ENCODE measurements around the gene SENP6. TPM values are rescaled to one million over a fixed set of nuclear protein-coding genes. Genes with fewer than 3 reads are reported as not detected.

The SENP6 gene
- 54.3 and 104 TPM in 2 replicates for total RNA-seq
- polyA plus RNA-seq: 56.4 and 77.1 TPM in 2 replicates

GRCh38 chr6:75601304-75602245 lies at the start of gene SENP6:
Gene SENP6 (plus strand): TSS chr6:75601880. CDS start chr6:75602525, 645 bp downstream.
- Histone ChIP-seq H3K9me3 (ENCODE audit: low read depth) (no peaks in the 10 kb centered on the region), H3K27me3 (no peaks in the 10 kb centered on the region), H3K36me3 (peaks cover 3% of the 10 kb centered on the region), H3K4me1 (ENCODE audit: low read depth) (peaks cover 6% of the 10 kb centered on the region), H3K4me3 (peak within 1 kb of the TSS; percentile 98), H3K27ac (peak within 1 kb of the TSS; percentile 100)
- TF ChIP-seq CTCF (IDR thresholded peaks at IDR 0.05; ENCODE audit: low read depth, low read length): no peak
- peak; percentile 87 to 91 for DNase-seq (ENCODE audit: low read depth in 1 of 2, low spot score in 1 of 2)

- H3K27ac ChIP-seq: no peak overlapping the region
- no peaks in the 10 kb centered on the region for H3K27me3 ChIP-seq
- H3K4me1 ChIP-seq (ENCODE audit: low read depth): peaks cover 12% of the 10 kb centered on the region
- no peak overlapping the region for H3K4me3 ChIP-seq
- H3K36me3 ChIP-seq: no peaks in the 10 kb centered on the region
- DNase-seq (ENCODE audit: low read depth in 1 of 2, low spot score in 1 of 2): peak in 1 of 2 donors; percentile 32
- TF ChIP-seq CTCF (IDR thresholded peaks at IDR 0.05; ENCODE audit: low read depth, low read length): no peak
- H3K9me3 ChIP-seq (ENCODE audit: low read depth): no peaks in the 10 kb centered on the region
Measured at GRCh38 chr6:75556240-75556639, 45.4 kb upstream of the SENP6 start.

DNA sequence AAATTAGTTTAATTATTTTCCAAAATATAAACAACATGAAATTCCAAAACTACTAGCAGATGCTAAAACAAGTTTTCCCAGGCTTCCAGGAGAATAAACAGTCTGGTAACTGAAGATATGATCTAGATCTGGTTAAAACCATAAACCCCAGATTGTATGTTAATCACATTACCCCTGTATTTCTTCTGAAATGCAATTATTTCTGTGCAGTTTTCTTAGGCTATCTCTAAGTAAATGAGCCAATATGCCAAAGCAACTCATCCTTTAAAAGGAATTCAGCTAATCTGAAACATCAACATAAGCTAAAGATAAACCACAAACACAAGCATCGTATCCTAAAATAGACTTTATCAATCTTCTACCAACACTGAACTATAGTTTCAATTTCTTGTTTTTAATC lies 44.6 kb upstream of the SENP6 start:
- H3K27ac ChIP-seq: no peak overlapping the region

GRCh38 chr6:75563032-75563431 lies 38.6 kb upstream of the SENP6 start:
- DNase-seq (ENCODE audit: low read depth in 1 of 2, low spot score in 1 of 2): peak; percentile 32 to 55
- Histone ChIP-seq H3K4me1 (ENCODE audit: low read depth) (no peaks in the 10 kb centered on the region), H3K36me3 (no peaks in the 10 kb centered on the region), H3K9me3 (ENCODE audit: low read depth) (no peaks in the 10 kb centered on the region), H3K27me3 (no peaks in the 10 kb centered on the region), H3K4me3 (no peak overlapping the region), H3K27ac (no peak overlapping the region)
- peak; percentile 59 for TF ChIP-seq CTCF (IDR thresholded peaks at IDR 0.05; ENCODE audit: low read depth, low read length)

More for the DNA sequence above, 44.6 kb upstream of the SENP6 start:
- no peak for DNase-seq (ENCODE audit: low read depth in 1 of 2, low spot score in 1 of 2)
- no peak overlapping the region for H3K4me3 ChIP-seq
- H3K27me3 ChIP-seq: no peaks in the 10 kb centered on the region
- H3K36me3 ChIP-seq: no peaks in the 10 kb centered on the region
- peaks cover 12% of the 10 kb centered on the region for H3K4me1 ChIP-seq (ENCODE audit: low read depth)
- no peak for TF ChIP-seq CTCF (IDR thresholded peaks at IDR 0.05; ENCODE audit: low read depth, low read length)
- no peaks in the 10 kb centered on the region for H3K9me3 ChIP-seq (ENCODE audit: low read depth)

DNA sequence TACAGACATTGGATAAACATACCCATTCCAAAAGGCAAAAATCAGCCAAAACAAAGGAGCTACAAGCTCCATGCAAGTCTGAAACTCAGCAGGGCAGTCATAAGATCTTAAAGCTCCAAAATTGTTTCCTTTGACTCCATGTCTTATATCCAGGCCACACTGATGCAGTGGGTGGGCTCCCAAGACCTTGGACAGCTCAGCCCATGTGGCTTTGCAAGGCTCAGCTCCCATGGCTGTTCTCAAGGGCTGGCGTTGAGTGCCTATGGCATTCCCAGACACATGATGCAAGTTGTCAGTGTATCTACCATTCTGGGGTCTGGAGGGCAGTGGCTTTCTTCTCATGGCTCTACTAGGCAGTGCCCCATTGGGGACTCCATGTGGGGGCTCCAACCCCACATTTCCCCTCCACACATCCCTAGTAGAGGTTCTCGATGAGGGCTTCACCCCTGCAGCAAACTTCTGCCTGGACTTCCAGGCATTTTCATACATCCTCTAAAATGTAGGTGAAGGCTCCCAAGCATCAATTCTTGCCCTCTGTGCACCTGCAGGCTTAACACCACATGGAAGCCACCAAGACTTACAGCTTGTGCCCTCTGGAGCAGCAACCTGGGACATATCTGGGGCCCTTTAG lies 35.4 kb upstream of the SENP6 start:
- no peak for TF ChIP-seq CTCF (IDR thresholded peaks at IDR 0.05; ENCODE audit: low read depth, low read length)
- Histone ChIP-seq H3K4me1 (ENCODE audit: low read depth) (no peaks in the 10 kb centered on the region), H3K36me3 (no peaks in the 10 kb centered on the region), H3K27ac (no peak overlapping the region), H3K27me3 (no peaks in the 10 kb centered on the region), H3K9me3 (ENCODE audit: low read depth) (no peaks in the 10 kb centered on the region), H3K4me3 (no peak overlapping the region)
- DNase-seq (ENCODE audit: low read depth in 1 of 2, low spot score in 1 of 2): no peak
